GM12872 (cell line): ENCODE results near the gene ZCCHC3.

Experiments
- CTCF ChIP-seq: IDR thresholded peaks from 3 replicates; pipeline ENCODE4 v1.5.1; 2011; ENCODE audit warnings: low read depth, mild to moderate bottlenecking, low read length, moderate library complexity; ENCODE audit not compliant: insufficient read depth

Gene ZCCHC3

GRCh38 chr20:297098-297924, at the start of gene ZCCHC3:
Gene ZCCHC3, plus strand, starts transcription at chr20:297570. Its CDS starts 17 bp downstream, at chr20:297587.
- TF ChIP-seq CTCF, result 0 out of 3 replicates have a peak, but pooled peaks have one; percentile 14

GRCh38 chr20:251354-251753, 46.0 kb upstream of the ZCCHC3 start:
- TF ChIP-seq CTCF, result no peak

GRCh38 chr20:252801-253200, 44.6 kb upstream of the ZCCHC3 start:
- no peak for TF ChIP-seq CTCF

- no peak for TF ChIP-seq CTCF
These were observed 40.0 kb upstream of the ZCCHC3 start, which contains the start of gene DEFB132 for GRCh38 chr20:257419-257818. Gene DEFB132, plus strand, starts transcription at chr20:257724. Its CDS starts 55 bp downstream, at chr20:257779.

- TF ChIP-seq CTCF, result no peak
These were observed 39.0 kb upstream of the ZCCHC3 start for GRCh38 chr20:258269-258858.

GRCh38 chr20:258963-259362, 38.4 kb upstream of the ZCCHC3 start:
- 0 out of 3 replicates have a peak, but pooled peaks have one; percentile 7 for TF ChIP-seq CTCF

- no peak for TF ChIP-seq CTCF
These were observed 37.4 kb upstream of the ZCCHC3 start for GRCh38 chr20:259981-260380.
